ENCODE data around the gene DOK5. TPM values are rescaled to one million over a fixed set of nuclear protein-coding genes. Genes with fewer than 3 reads are reported as not detected.

Gene DOK5
- total and polyA plus RNA-seq, 2 donors = 0.76 to 1.0 TPM

DNA sequence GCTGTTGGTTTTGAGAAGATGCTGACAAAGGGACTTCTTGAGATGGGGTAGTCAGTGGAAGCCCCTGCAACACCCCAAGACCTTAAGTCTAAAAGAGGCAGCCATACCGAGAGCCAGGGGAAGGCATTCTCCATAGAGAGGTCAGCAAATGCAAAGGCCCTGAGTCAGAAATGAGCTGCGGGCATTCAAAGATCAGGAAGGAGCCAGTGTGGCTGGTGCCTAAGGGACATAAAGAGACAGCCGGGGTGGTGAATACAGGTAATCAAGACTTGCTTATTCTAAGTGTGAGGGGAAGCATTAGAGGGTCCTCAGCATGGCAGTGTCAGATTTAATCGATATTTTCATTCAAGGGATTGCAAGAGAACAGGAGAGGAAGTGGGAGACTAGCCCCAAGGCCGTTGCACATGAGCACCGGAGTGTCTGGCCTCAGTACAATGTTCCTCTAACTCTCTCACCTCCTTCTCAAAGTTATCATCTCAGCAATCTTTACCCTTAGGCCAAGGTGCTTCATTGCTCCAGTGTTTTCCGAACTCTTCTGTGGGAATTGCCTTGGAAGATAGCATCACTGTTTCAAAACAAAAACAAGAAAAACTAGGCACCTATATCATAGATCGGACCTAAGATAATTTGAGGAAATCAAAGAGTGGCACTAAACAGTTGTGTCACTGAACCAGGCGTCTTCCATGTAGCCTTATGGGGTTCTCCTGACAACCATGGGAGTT is 173.2 kb downstream of the DOK5 start:
- H3K4me1 ChIP-seq (ENCODE audit: control insufficient read depth in 2 of 2, insufficient read depth in 2 of 2, low read length in 2 of 2) = no peaks in the 10 kb centered on the region
- no peak overlapping the region for H3K27ac ChIP-seq (ENCODE audit: low read depth in 1 of 2, low read length in 1 of 2)
- no peak for DNase-seq (ENCODE audit: low read depth in 6 of 9, low spot score in 9 of 9)
- no peaks in the 10 kb centered on the region for H3K27me3 ChIP-seq (ENCODE audit: control insufficient read depth in 2 of 2, insufficient read depth in 1 of 2, low read length in 1 of 2)
- H3K4me3 ChIP-seq (ENCODE audit: low read length in 2 of 2) = no peak overlapping the region
- no peaks in the 10 kb centered on the region for H3K36me3 ChIP-seq (ENCODE audit: control insufficient read depth in 2 of 2, insufficient read depth in 2 of 2, low read length in 1 of 2)
- no peaks in the 10 kb centered on the region for H3K9me3 ChIP-seq (ENCODE audit: control insufficient read depth in 2 of 2, insufficient read depth in 1 of 2, low read length in 1 of 2)
- WGBS = 83% methylated on average over 9 of the region's 9 CpGs

- H3K4me1 ChIP-seq (ENCODE audit: control insufficient read depth in 2 of 2, insufficient read depth in 2 of 2, low read length in 2 of 2) = no peaks in the 10 kb centered on the region
- 14% methylated on average over 8 of the region's 8 CpGs for WGBS
- no peak overlapping the region for H3K27ac ChIP-seq (ENCODE audit: low read depth in 1 of 2, low read length in 1 of 2)
- no peaks in the 10 kb centered on the region for H3K27me3 ChIP-seq (ENCODE audit: control insufficient read depth in 2 of 2, insufficient read depth in 1 of 2, low read length in 1 of 2)
- DNase-seq (ENCODE audit: low read depth in 6 of 9, low spot score in 9 of 9) = peak in 7 of 9 donors; percentile 10 to 62 (median 38)
- H3K4me3 ChIP-seq (ENCODE audit: low read length in 2 of 2) = no peak overlapping the region
- no peaks in the 10 kb centered on the region for H3K36me3 ChIP-seq (ENCODE audit: control insufficient read depth in 2 of 2, insufficient read depth in 2 of 2, low read length in 1 of 2)
- no peaks in the 10 kb centered on the region for H3K9me3 ChIP-seq (ENCODE audit: control insufficient read depth in 2 of 2, insufficient read depth in 1 of 2, low read length in 1 of 2)
These were observed 174.1 kb downstream of the DOK5 start for GRCh38 chr20:54649511-54649962.

DNA sequence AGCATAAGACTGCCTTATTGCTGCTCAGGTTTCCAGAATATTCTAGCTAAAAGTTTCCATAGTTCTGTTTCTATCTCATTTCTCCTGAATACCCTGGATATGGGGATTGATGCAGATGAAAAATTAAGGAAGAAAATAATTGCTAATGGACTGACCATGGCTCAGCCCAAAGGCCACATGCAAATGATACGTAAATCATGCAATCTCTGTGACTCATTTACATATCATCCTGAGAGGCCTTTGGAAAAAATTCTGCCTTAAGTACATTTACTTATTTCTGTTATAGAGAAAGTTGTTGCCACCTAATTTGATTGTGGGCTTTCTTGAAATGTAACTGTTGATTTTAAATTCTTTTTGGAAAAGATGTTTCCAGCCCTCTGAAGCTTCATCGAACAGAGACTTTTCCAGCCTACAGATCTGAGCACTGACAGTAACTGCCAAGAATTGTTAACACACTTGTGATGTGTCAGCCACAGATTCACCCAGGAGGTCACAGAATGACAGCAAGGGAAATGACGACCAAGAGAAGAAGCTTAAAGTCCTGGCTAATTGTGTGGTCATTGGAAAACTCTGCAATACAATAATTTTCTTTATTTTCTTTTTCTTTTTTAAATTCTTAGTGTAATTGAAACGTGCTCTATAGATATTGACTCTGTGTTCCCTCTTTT is 174.8 kb downstream of the DOK5 start:
- DNase-seq (ENCODE audit: low read depth in 6 of 9, low spot score in 9 of 9) = no peak
- no peak overlapping the region for H3K4me3 ChIP-seq (ENCODE audit: low read length in 2 of 2)
- H3K4me1 ChIP-seq (ENCODE audit: control insufficient read depth in 2 of 2, insufficient read depth in 2 of 2, low read length in 2 of 2) = no peaks in the 10 kb centered on the region
- 60% methylated on average over 4 of the region's 4 CpGs for WGBS
- no peaks in the 10 kb centered on the region for H3K9me3 ChIP-seq (ENCODE audit: control insufficient read depth in 2 of 2, insufficient read depth in 1 of 2, low read length in 1 of 2)
- no peaks in the 10 kb centered on the region for H3K27me3 ChIP-seq (ENCODE audit: control insufficient read depth in 2 of 2, insufficient read depth in 1 of 2, low read length in 1 of 2)
- H3K27ac ChIP-seq (ENCODE audit: low read depth in 1 of 2, low read length in 1 of 2) = no peak overlapping the region
- H3K36me3 ChIP-seq (ENCODE audit: control insufficient read depth in 2 of 2, insufficient read depth in 2 of 2, low read length in 1 of 2) = no peaks in the 10 kb centered on the region

- no peak for DNase-seq (ENCODE audit: low read depth in 6 of 9, low spot score in 9 of 9)
- H3K4me1 ChIP-seq (ENCODE audit: control insufficient read depth in 2 of 2, insufficient read depth in 2 of 2, low read length in 2 of 2) = no peaks in the 10 kb centered on the region
- H3K4me3 ChIP-seq (ENCODE audit: low read length in 2 of 2) = no peak overlapping the region
- 96% methylated on average over 3 of the region's 3 CpGs for WGBS
- H3K36me3 ChIP-seq (ENCODE audit: control insufficient read depth in 2 of 2, insufficient read depth in 2 of 2, low read length in 1 of 2) = no peaks in the 10 kb centered on the region
- H3K27ac ChIP-seq (ENCODE audit: low read depth in 1 of 2, low read length in 1 of 2) = no peak overlapping the region
- H3K27me3 ChIP-seq (ENCODE audit: control insufficient read depth in 2 of 2, insufficient read depth in 1 of 2, low read length in 1 of 2) = no peaks in the 10 kb centered on the region
- H3K9me3 ChIP-seq (ENCODE audit: control insufficient read depth in 2 of 2, insufficient read depth in 1 of 2, low read length in 1 of 2) = no peaks in the 10 kb centered on the region
These were observed 175.9 kb downstream of the DOK5 start for GRCh38 chr20:54651252-54651651.

DNA sequence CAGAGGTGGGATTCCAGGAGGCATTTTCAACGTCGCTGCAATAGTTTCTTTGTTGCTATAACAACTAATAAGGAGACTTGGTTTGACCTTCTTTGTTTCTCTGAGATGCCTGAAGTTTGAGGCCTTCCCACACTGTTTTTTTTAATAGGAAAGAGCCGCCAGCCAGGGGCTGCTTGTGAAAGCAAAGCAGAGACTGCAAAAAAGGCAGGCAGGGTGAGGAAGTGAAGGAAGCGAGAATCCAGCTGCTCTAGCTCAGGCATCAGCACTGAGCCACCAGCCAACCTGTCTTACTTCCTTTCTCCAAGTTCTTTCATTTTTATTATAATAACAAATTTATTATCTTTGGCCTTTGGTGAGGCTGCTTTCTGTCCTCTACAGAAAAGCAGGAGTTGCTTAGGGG is 179.1 kb downstream of the DOK5 start:
- Histone ChIP-seq H3K27me3 (ENCODE audit: control insufficient read depth in 2 of 2, insufficient read depth in 1 of 2, low read length in 1 of 2) (no peaks in the 10 kb centered on the region), H3K36me3 (ENCODE audit: control insufficient read depth in 2 of 2, insufficient read depth in 2 of 2, low read length in 1 of 2) (no peaks in the 10 kb centered on the region), H3K9me3 (ENCODE audit: control insufficient read depth in 2 of 2, insufficient read depth in 1 of 2, low read length in 1 of 2) (no peaks in the 10 kb centered on the region), H3K27ac (ENCODE audit: low read depth in 1 of 2, low read length in 1 of 2) (no peak overlapping the region), H3K4me3 (ENCODE audit: low read length in 2 of 2) (no peak overlapping the region), H3K4me1 (ENCODE audit: control insufficient read depth in 2 of 2, insufficient read depth in 2 of 2, low read length in 2 of 2) (no peaks in the 10 kb centered on the region)
- 57% methylated on average over 4 of the region's 4 CpGs for WGBS
- DNase-seq (ENCODE audit: low read depth in 6 of 9, low spot score in 9 of 9) = no peak

GRCh38 chr20:54657268-54657826 is 182.0 kb downstream of the DOK5 start:
- Histone ChIP-seq H3K27me3 (ENCODE audit: control insufficient read depth in 2 of 2, insufficient read depth in 1 of 2, low read length in 1 of 2) (no peaks in the 10 kb centered on the region), H3K36me3 (ENCODE audit: control insufficient read depth in 2 of 2, insufficient read depth in 2 of 2, low read length in 1 of 2) (no peaks in the 10 kb centered on the region), H3K9me3 (ENCODE audit: control insufficient read depth in 2 of 2, insufficient read depth in 1 of 2, low read length in 1 of 2) (no peaks in the 10 kb centered on the region), H3K4me3 (ENCODE audit: low read length in 2 of 2) (no peak overlapping the region), H3K4me1 (ENCODE audit: control insufficient read depth in 2 of 2, insufficient read depth in 2 of 2, low read length in 2 of 2) (no peaks in the 10 kb centered on the region), H3K27ac (ENCODE audit: low read depth in 1 of 2, low read length in 1 of 2) (no peak overlapping the region)
- DNase-seq (ENCODE audit: low read depth in 6 of 9, low spot score in 9 of 9) = no peak
- WGBS = 86% methylated on average over 2 of the region's 2 CpGs

- H3K27ac ChIP-seq (ENCODE audit: low read depth in 1 of 2, low read length in 1 of 2) = no peak overlapping the region
- no peaks in the 10 kb centered on the region for H3K36me3 ChIP-seq (ENCODE audit: control insufficient read depth in 2 of 2, insufficient read depth in 2 of 2, low read length in 1 of 2)
- 88% methylated on average over 5 of the region's 5 CpGs for WGBS
- H3K4me1 ChIP-seq (ENCODE audit: control insufficient read depth in 2 of 2, insufficient read depth in 2 of 2, low read length in 2 of 2) = no peaks in the 10 kb centered on the region
- H3K27me3 ChIP-seq (ENCODE audit: control insufficient read depth in 2 of 2, insufficient read depth in 1 of 2, low read length in 1 of 2) = no peaks in the 10 kb centered on the region
- DNase-seq (ENCODE audit: low read depth in 6 of 9, low spot score in 9 of 9) = no peak
- H3K9me3 ChIP-seq (ENCODE audit: control insufficient read depth in 2 of 2, insufficient read depth in 1 of 2, low read length in 1 of 2) = no peaks in the 10 kb centered on the region
- H3K4me3 ChIP-seq (ENCODE audit: low read length in 2 of 2) = no peak overlapping the region
These were observed 183.1 kb downstream of the DOK5 start for GRCh38 chr20:54658525-54658924.

DNA sequence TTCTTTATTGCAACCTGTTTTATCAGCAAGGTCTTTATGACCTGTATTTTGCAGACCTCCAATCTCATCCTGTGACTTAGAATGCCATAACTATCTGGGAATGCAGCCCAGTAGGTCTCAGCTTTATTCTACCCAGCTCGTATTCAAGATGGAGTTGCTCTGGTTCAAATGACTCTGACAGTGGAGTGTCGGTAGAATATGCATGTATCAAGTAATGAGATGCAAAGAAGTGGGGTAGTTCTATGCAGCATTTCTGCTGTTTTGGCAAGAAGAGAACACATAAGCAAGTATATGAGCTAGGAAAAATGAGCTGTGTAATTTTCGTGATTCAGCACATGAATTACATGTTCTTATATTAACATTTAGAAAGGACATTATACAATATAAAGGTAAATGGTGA is 185.9 kb downstream of the DOK5 start:
- 61% methylated on average over 3 of the region's 3 CpGs for WGBS
- Histone ChIP-seq H3K4me3 (ENCODE audit: low read length in 2 of 2) (no peak overlapping the region), H3K4me1 (ENCODE audit: control insufficient read depth in 2 of 2, insufficient read depth in 2 of 2, low read length in 2 of 2) (no peaks in the 10 kb centered on the region), H3K27me3 (ENCODE audit: control insufficient read depth in 2 of 2, insufficient read depth in 1 of 2, low read length in 1 of 2) (no peaks in the 10 kb centered on the region), H3K36me3 (ENCODE audit: control insufficient read depth in 2 of 2, insufficient read depth in 2 of 2, low read length in 1 of 2) (no peaks in the 10 kb centered on the region), H3K27ac (ENCODE audit: low read depth in 1 of 2, low read length in 1 of 2) (no peak overlapping the region), H3K9me3 (ENCODE audit: control insufficient read depth in 2 of 2, insufficient read depth in 1 of 2, low read length in 1 of 2) (no peaks in the 10 kb centered on the region)
- DNase-seq (ENCODE audit: low read depth in 6 of 9, low spot score in 9 of 9) = no peak

DNA sequence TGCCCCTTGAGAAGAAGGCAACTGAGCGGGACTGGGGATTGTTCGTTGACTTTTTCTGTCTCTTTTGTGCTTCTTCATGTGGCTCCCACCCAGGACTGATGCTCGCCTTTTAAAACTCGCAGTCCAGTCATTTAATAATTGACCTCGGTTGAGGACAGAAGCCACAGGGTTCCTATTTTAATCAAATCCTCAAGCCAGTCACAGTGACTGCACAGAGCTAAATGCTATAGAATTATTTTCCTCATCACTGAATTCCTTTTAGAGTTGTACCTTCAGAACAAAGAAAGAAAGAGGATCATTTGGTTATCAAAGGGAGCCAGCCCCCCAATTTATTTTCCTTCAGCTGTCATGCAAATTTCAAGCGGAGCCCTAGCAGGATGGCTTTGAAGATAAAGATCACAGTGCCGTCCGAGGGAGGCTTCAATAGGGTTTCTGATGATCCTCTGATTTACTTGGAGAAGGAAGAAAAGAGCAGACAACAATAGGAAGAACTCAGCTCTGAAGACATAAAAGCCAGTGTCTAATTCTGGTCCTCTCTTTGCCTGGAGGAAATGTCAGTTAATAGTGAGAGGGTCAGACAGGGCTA is 186.6 kb downstream of the DOK5 start:
- Histone ChIP-seq H3K9me3 (ENCODE audit: control insufficient read depth in 2 of 2, insufficient read depth in 1 of 2, low read length in 1 of 2) (no peaks in the 10 kb centered on the region), H3K27ac (ENCODE audit: low read depth in 1 of 2, low read length in 1 of 2) (no peak overlapping the region), H3K27me3 (ENCODE audit: control insufficient read depth in 2 of 2, insufficient read depth in 1 of 2, low read length in 1 of 2) (no peaks in the 10 kb centered on the region), H3K36me3 (ENCODE audit: control insufficient read depth in 2 of 2, insufficient read depth in 2 of 2, low read length in 1 of 2) (no peaks in the 10 kb centered on the region), H3K4me3 (ENCODE audit: low read length in 2 of 2) (no peak overlapping the region), H3K4me1 (ENCODE audit: control insufficient read depth in 2 of 2, insufficient read depth in 2 of 2, low read length in 2 of 2) (no peaks in the 10 kb centered on the region)
- WGBS = 63% methylated on average over 8 of the region's 8 CpGs
- no peak for DNase-seq (ENCODE audit: low read depth in 6 of 9, low spot score in 9 of 9)
